ENCODE data around the gene LRRC72. TPM values are rescaled to one million over a fixed set of nuclear protein-coding genes. Genes with fewer than 3 reads are reported as not detected.

The LRRC72 gene
- not detected in 2 replicates for total RNA-seq

GRCh38 chr7:16526742-16527540, at the start of gene LRRC72:
Gene LRRC72 (plus strand): TSS chr7:16526825. CDS start chr7:16526953, 128 bp downstream.

Other genes starting within 250 kb of the LRRC72 start
- 1.8 and 1.9 TPM in 2 replicates for gene CRPPA, start 105.3 kb upstream of the LRRC72 start, total RNA-seq
- gene SOSTDC1, start 61.1 kb upstream of the LRRC72 start, total RNA-seq = not detected in 2 replicates
- 12.5 and 13.0 TPM in 2 replicates for gene ANKMY2, start 118.9 kb downstream of the LRRC72 start, total RNA-seq
- 66.1 and 105 TPM in 2 replicates for gene BZW2, start 119.4 kb downstream of the LRRC72 start, total RNA-seq
- 37.2 and 50.9 TPM in 2 replicates for gene TSPAN13, start 226.9 kb downstream of the LRRC72 start, total RNA-seq

Measured in dermis lymphatic vessel endothelial cell (primary cell).